IPS-18a (cell line): ENCODE data around the gene BEX2.
A peak's percentile ranks its signal among the peaks of the same experiment; 100 is the strongest.
"Not testable (repeated sequence)": the region's sequence is repeated elsewhere in the genome, so short reads cannot be mapped to it uniquely, and the experiment has no call there.

Experiments used
- H3K27ac ChIP-seq: one replicate; pipeline ENCODE4 v1.5.1; 2013; ENCODE audit warnings: low read length
- H3K27me3 ChIP-seq: one replicate; pipeline ENCODE4 v1.6.1; 2013; ENCODE audit warnings: mild to moderate bottlenecking, low read length; ENCODE audit not compliant: control insufficient read depth, insufficient read depth
- H3K36me3 ChIP-seq: one replicate; pipeline ENCODE4 v1.6.1; 2013; ENCODE audit warnings: low read depth, low read length; ENCODE audit not compliant: control insufficient read depth
- H3K4me1 ChIP-seq: one replicate; pipeline ENCODE4 v1.6.1; 2013; ENCODE audit warnings: low read depth, low read length; ENCODE audit not compliant: control insufficient read depth
- H3K4me3 ChIP-seq: one replicate; pipeline ENCODE4 v1.5.1; 2013; ENCODE audit warnings: low read length
- H3K9ac ChIP-seq: one replicate; pipeline ENCODE4 v1.6.1; 2013; ENCODE audit warnings: mild to moderate bottlenecking, low read length, moderate library complexity
- H3K9me3 ChIP-seq: one replicate; pipeline ENCODE4 v1.6.1; 2013; ENCODE audit warnings: low read depth, low read length; ENCODE audit not compliant: control insufficient read depth

The BEX2 gene

DNA sequence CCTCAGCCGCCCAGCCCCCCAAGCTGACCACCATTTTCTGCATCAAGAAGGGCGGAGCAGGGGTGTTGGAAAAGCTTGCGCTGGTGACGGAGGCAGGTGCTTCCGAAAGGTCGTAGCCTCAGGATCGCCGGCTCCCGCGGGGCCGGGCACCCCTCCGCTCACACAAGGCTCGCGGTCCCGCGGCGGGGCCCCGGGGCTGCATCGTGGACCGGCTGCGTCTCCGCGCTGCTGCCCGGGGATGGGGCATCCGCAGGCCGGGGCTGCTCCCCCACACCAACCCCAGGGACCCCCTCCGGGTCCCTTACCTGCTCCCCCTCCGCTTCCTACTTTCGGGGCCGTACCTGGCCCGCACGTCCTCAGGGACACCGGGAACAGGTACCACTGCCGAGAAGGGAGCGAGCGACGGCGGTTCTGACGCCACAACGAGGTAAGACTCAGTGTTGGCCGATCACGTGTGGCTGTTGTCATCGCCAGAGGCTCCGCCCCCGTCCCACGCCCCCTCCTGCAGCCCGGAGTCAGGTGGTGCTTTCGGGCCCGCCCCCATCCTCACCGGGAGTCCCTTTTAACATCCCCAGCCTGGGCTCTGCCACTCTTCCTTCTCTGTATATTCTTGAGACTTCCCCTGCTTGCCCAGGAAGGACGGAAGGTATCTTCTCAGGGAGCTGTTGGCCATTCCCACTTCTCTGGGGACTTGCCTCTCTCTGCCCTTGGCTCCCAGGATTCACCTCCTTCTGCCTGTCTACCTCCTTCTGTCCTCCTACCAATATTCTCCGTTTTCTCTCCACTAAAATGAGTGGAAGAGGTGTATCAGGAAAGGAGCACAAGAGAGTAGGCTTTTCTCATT, at the start of gene BEX2:
BEX2 (minus strand) TSS at position 436 of the 844 bp plus-strand sequence. CDS start 1,014 bp downstream, outside the sequence.
- Histone ChIP-seq H3K4me1 (peaks cover 6% of the 10 kb centered on the region), H3K9ac (peak within 1 kb of the TSS; percentile 87), H3K9me3 (no peaks in the 10 kb centered on the region), H3K27me3 (no peaks in the 10 kb centered on the region), H3K36me3 (peaks cover 11% of the 10 kb centered on the region), H3K27ac (no peak within 1 kb of the TSS), H3K4me3 (peak within 1 kb of the TSS; percentile 86)

DNA sequence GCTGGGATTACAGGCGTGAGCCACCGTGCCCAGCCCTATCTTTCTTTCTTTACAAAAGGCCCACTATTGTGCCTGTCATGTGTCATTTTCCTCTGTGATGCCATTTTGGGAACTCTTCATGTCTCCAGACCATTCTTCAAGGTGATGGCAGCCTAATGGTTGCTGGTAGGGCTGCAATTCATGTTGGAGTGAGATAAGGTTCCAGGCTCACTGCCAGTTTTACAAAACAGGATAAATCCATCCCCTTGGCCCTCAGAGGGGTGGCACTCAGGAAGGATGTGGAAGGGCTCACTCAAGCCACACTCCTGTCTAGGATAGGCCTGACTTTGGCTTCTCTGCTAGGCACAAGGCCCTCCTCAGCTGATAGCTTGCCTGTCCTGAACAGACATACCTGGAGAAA, 49.3 kb upstream of the BEX2 start:
- no peak overlapping the region for H3K9ac ChIP-seq
- no peaks in the 10 kb centered on the region for H3K9me3 ChIP-seq
- peaks cover 8% of the 10 kb centered on the region for H3K36me3 ChIP-seq
- H3K4me3 ChIP-seq, result no peak overlapping the region
- H3K27me3 ChIP-seq, result no peaks in the 10 kb centered on the region
- peaks cover 23% of the 10 kb centered on the region for H3K4me1 ChIP-seq
- H3K27ac ChIP-seq, result no peak overlapping the region

GRCh38 chrX:103359605-103360004, 48.8 kb upstream of the BEX2 start:
- H3K4me1 ChIP-seq, result peaks cover 23% of the 10 kb centered on the region
- H3K27ac ChIP-seq, H3K36me3 ChIP-seq, H3K9ac ChIP-seq, H3K27me3 ChIP-seq, H3K4me3 ChIP-seq, H3K9me3 ChIP-seq: not testable (repeated sequence)

GRCh38 chrX:103357871-103358270, 47.1 kb upstream of the BEX2 start:
- peaks cover 22% of the 10 kb centered on the region for H3K4me1 ChIP-seq
- no peaks in the 10 kb centered on the region for H3K27me3 ChIP-seq
- H3K36me3 ChIP-seq, result peaks cover 8% of the 10 kb centered on the region
- H3K9ac ChIP-seq, result peak overlapping the region; percentile 94
- peak overlapping the region; percentile 94 for H3K4me3 ChIP-seq
- H3K27ac ChIP-seq, result no peak overlapping the region
- no peaks in the 10 kb centered on the region for H3K9me3 ChIP-seq

DNA sequence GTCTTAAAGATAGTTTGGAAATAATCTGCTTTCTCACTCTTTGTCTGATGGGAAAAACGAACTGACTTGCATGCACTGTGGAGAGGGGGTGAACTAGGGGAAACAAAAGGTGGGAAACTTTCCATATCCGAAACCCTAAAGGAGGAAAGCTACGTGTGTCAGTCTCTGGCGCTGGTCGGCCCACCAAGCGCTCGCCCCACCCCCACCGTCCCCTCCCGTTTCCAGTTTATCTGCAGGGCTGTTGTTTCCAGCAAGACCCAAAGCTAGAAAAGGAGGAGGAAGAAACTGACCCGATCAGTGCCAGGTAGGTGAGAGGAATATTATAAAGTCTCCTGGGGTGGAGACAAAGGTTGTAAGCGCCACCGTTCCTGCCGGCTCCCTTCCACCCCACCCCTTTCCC, 46.1 kb upstream of the BEX2 start:
- peak overlapping the region; percentile 94 for H3K9ac ChIP-seq
- H3K27me3 ChIP-seq, result no peaks in the 10 kb centered on the region
- H3K9me3 ChIP-seq, result no peaks in the 10 kb centered on the region
- H3K27ac ChIP-seq, result peak overlapping the region; percentile 62
- H3K4me1 ChIP-seq, result peaks cover 11% of the 10 kb centered on the region
- H3K36me3 ChIP-seq, result peaks cover 8% of the 10 kb centered on the region
- peak overlapping the region; percentile 94 for H3K4me3 ChIP-seq

- Histone ChIP-seq H3K9ac (peak within 1 kb of the TSS; percentile 94), H3K9me3 (no peaks in the 10 kb centered on the region), H3K4me1 (peaks cover 6% of the 10 kb centered on the region), H3K4me3 (peak within 1 kb of the TSS; percentile 94), H3K27me3 (no peaks in the 10 kb centered on the region), H3K36me3 (peaks cover 8% of the 10 kb centered on the region), H3K27ac (peak within 1 kb of the TSS; percentile 62)
Observed at GRCh38 chrX:103356130-103356798, 45.5 kb upstream of the BEX2 start, which contains the start of gene TCEAL9. Gene TCEAL9 (plus strand): TSS chrX:103356506. CDS start chrX:103357685, 1,179 bp downstream.

- Histone ChIP-seq H3K4me1 (peaks cover 4% of the 10 kb centered on the region), H3K9ac (no peak overlapping the region), H3K4me3 (peak overlapping the region; percentile 37), H3K36me3 (no peaks in the 10 kb centered on the region), H3K27me3 (peaks cover 16% of the 10 kb centered on the region), H3K9me3 (no peaks in the 10 kb centered on the region), H3K27ac (no peak overlapping the region)
Observed at GRCh38 chrX:103347682-103348397, 37.0 kb upstream of the BEX2 start.

DNA sequence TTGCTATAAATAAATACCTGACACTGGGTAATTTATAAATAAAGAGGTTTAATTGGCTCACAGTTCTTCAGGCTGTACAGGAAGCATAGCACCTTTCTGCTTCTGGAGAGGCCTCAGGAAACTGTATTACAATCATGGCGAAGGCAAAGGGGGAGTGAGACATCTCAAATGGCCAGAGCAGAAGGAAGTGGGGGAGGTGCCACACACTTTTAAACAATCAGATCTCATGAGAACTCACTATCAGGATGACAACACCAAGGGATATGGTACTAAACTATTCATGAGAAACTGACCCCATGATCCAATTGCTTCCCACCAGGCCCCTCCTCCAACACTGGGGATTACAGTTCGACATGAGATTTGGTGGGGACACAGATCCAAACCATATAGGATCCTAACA, 33.8 kb upstream of the BEX2 start:
- Histone ChIP-seq H3K4me3 (no peak overlapping the region), H3K9me3 (no peaks in the 10 kb centered on the region), H3K36me3 (no peaks in the 10 kb centered on the region), H3K27me3 (peaks cover 16% of the 10 kb centered on the region), H3K27ac (no peak overlapping the region), H3K4me1 (peaks cover 4% of the 10 kb centered on the region), H3K9ac (no peak overlapping the region)

DNA sequence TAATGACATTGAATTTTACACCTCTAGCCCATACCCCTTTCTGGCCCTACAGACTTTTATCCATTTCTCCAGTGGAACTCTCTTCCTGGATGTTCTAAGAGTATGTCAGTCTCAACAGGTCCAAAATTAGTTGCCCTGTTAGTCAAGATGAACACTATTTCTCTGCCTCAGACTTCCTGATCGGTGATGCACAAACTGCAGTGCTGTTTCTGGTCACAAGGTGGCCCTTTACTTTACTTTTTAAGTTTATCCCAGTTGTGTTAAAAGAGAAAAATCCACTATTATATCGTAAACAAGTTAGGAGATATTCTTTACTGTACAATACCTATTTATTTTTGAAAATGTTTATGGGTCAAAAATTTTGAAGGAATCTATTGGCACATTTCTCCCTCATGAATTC, 32.3 kb upstream of the BEX2 start:
- H3K4me1 ChIP-seq, result peaks cover 4% of the 10 kb centered on the region

GRCh38 chrX:103338663-103339062, 27.9 kb upstream of the BEX2 start:
- H3K9me3 ChIP-seq, result no peaks in the 10 kb centered on the region
- no peaks in the 10 kb centered on the region for H3K4me1 ChIP-seq

More for the DNA sequence above, 32.3 kb upstream of the BEX2 start:
- Histone ChIP-seq H3K27ac (no peak overlapping the region), H3K27me3 (peaks cover 4% of the 10 kb centered on the region), H3K9me3 (no peaks in the 10 kb centered on the region), H3K9ac (no peak overlapping the region), H3K4me3 (no peak overlapping the region), H3K36me3 (no peaks in the 10 kb centered on the region)

DNA sequence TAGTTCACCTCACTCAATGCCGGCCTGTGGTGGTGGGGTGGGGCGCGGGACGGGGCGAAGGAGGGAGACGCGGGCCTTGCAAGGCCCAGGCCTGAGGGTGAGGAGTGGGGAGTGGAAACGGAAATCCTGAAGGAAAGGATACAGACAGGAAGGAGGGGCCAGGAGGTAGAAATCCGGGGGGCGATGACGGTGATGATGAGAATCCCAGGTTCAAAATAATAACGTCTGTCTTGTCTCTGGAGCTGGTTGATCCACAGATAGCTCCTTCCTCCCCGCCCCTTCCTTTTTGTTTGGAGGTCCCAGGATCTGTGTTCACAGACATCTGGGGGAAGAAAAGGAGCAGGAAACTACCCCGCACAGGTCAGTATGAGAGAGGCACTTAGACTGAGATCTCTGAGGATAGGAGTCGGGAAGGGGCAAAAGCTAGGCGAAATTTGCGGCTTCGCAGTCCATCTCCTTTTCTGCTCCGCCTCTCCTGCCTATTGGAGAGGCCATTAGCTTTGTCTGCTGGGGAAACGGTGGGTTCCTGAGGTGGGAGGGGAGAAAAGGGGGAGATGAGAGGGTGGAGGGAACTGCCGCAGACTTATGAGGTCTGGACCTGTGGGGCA, 20.0 kb upstream of the BEX2 start:
- H3K4me1 ChIP-seq, result peaks cover 32% of the 10 kb centered on the region
- peak overlapping the region; percentile 67 for H3K4me3 ChIP-seq
- no peaks in the 10 kb centered on the region for H3K36me3 ChIP-seq
- H3K9me3 ChIP-seq, result no peaks in the 10 kb centered on the region
- H3K9ac ChIP-seq, result peak overlapping the region; percentile 73
- H3K27ac ChIP-seq, result peak overlapping the region; percentile 19
- no peaks in the 10 kb centered on the region for H3K27me3 ChIP-seq

More at GRCh38 chrX:103338663-103339062, 27.9 kb upstream of the BEX2 start:
- no peaks in the 10 kb centered on the region for H3K36me3 ChIP-seq
- H3K27ac ChIP-seq, result no peak overlapping the region
- H3K9ac ChIP-seq, result no peak overlapping the region
- H3K4me3 ChIP-seq, result no peak overlapping the region
- H3K27me3 ChIP-seq, result no peaks in the 10 kb centered on the region
